ENCODE data around the gene PRR20G. TPM values are rescaled to one million over a fixed set of nuclear protein-coding genes. Genes with fewer than 3 reads are reported as not detected.

The PRR20G gene
- total and polyA plus RNA-seq, 2 donors (not counting 1 experiment from before 2014, with no cell fraction given): not detected

GRCh38 chr3:127307916-127308315 lies 20.1 kb upstream of the PRR20G start:
- no peaks in the 10 kb centered on the region for H3K79me2 ChIP-seq (ENCODE audit: control insufficient read depth, insufficient read depth, low read length)
- H3K36me3 ChIP-seq (ENCODE audit: control insufficient read depth, insufficient read depth, low read length): no peaks in the 10 kb centered on the region
- no peak overlapping the region for H3K9ac ChIP-seq (ENCODE audit: insufficient read depth, low read length)
- H2AFZ ChIP-seq (ENCODE audit: low read length): no peak overlapping the region
- H3K27ac ChIP-seq (ENCODE audit: insufficient read depth, low read length): no peak overlapping the region
- no peaks in the 10 kb centered on the region for H3K4me1 ChIP-seq (ENCODE audit: control insufficient read depth, extremely low read depth, insufficient read depth, low read length)
- DNase-seq (ENCODE audit: low read depth in 2 of 2): no peak
- no peak overlapping the region for H3K4me2 ChIP-seq (ENCODE audit: extremely low read depth, insufficient read depth, low read length)
- H3K27me3 ChIP-seq (ENCODE audit: control insufficient read depth, insufficient read depth, low read length): peaks cover 2% of the 10 kb centered on the region
- H3K9me3 ChIP-seq (ENCODE audit: control insufficient read depth, insufficient read depth, low read depth, low read length): no peaks in the 10 kb centered on the region
- no peak overlapping the region for H3K4me3 ChIP-seq (replicated peaks in 1 of 4; ENCODE audit: control extremely low read depth in 1 of 4, insufficient read depth in 1 of 4, low read depth in 3 of 4, low read length in 4 of 4)
- H4K20me1 ChIP-seq (ENCODE audit: control insufficient read depth, extremely low read depth, insufficient read depth, low read length): no peaks in the 10 kb centered on the region
- TF ChIP-seq EZH2 (IDR thresholded peaks at IDR 0.05; ENCODE audit: low read length, missing control alignments) (no peak), CTCF (conservative IDR thresholded peaks at IDR 0.05 in 1 of 2, IDR thresholded peaks at IDR 0.05 in 1 of 2; ENCODE audit: low read depth in 1 of 2, low read length in 2 of 2) (no peak)

GRCh38 chr3:127307112-127307835 lies 19.4 kb upstream of the PRR20G start:
- H2AFZ ChIP-seq (ENCODE audit: low read length): no peak overlapping the region
- no peak overlapping the region for H3K4me3 ChIP-seq (replicated peaks in 1 of 4; ENCODE audit: control extremely low read depth in 1 of 4, insufficient read depth in 1 of 4, low read depth in 3 of 4, low read length in 4 of 4)
- no peaks in the 10 kb centered on the region for H3K4me1 ChIP-seq (ENCODE audit: control insufficient read depth, extremely low read depth, insufficient read depth, low read length)
- no peaks in the 10 kb centered on the region for H4K20me1 ChIP-seq (ENCODE audit: control insufficient read depth, extremely low read depth, insufficient read depth, low read length)
- no peak overlapping the region for H3K4me2 ChIP-seq (ENCODE audit: extremely low read depth, insufficient read depth, low read length)
- no peak overlapping the region for H3K9ac ChIP-seq (ENCODE audit: insufficient read depth, low read length)
- H3K27me3 ChIP-seq (ENCODE audit: control insufficient read depth, insufficient read depth, low read length): peaks cover 2% of the 10 kb centered on the region
- no peak for DNase-seq (ENCODE audit: low read depth in 2 of 2)
- H3K36me3 ChIP-seq (ENCODE audit: control insufficient read depth, insufficient read depth, low read length): no peaks in the 10 kb centered on the region
- no peak for TF ChIP-seq EZH2 (IDR thresholded peaks at IDR 0.05; ENCODE audit: low read length, missing control alignments)
- TF ChIP-seq CTCF (conservative IDR thresholded peaks at IDR 0.05 in 1 of 2, IDR thresholded peaks at IDR 0.05 in 1 of 2; ENCODE audit: low read depth in 1 of 2, low read length in 2 of 2): no peak
- H3K79me2 ChIP-seq (ENCODE audit: control insufficient read depth, insufficient read depth, low read length): no peaks in the 10 kb centered on the region
- H3K9me3 ChIP-seq (ENCODE audit: control insufficient read depth, insufficient read depth, low read depth, low read length): no peaks in the 10 kb centered on the region
- H3K27ac ChIP-seq (ENCODE audit: insufficient read depth, low read length): no peak overlapping the region

GRCh38 chr3:127306361-127307111 lies 18.7 kb upstream of the PRR20G start:
- Histone ChIP-seq H3K27me3 (ENCODE audit: control insufficient read depth, insufficient read depth, low read length) (peaks cover 2% of the 10 kb centered on the region), H3K9ac (ENCODE audit: insufficient read depth, low read length) (no peak overlapping the region), H2AFZ (ENCODE audit: low read length) (no peak overlapping the region), H3K4me2 (ENCODE audit: extremely low read depth, insufficient read depth, low read length) (no peak overlapping the region), H3K4me3 (replicated peaks in 1 of 4; ENCODE audit: control extremely low read depth in 1 of 4, insufficient read depth in 1 of 4, low read depth in 3 of 4, low read length in 4 of 4) (no peak overlapping the region), H3K27ac (ENCODE audit: insufficient read depth, low read length) (no peak overlapping the region), H4K20me1 (ENCODE audit: control insufficient read depth, extremely low read depth, insufficient read depth, low read length) (no peaks in the 10 kb centered on the region), H3K79me2 (ENCODE audit: control insufficient read depth, insufficient read depth, low read length) (no peaks in the 10 kb centered on the region), H3K9me3 (ENCODE audit: control insufficient read depth, insufficient read depth, low read depth, low read length) (no peaks in the 10 kb centered on the region), H3K4me1 (ENCODE audit: control insufficient read depth, extremely low read depth, insufficient read depth, low read length) (no peaks in the 10 kb centered on the region), H3K36me3 (ENCODE audit: control insufficient read depth, insufficient read depth, low read length) (no peaks in the 10 kb centered on the region)
- DNase-seq (ENCODE audit: low read depth in 2 of 2): no peak
- no peak for TF ChIP-seq EZH2 (IDR thresholded peaks at IDR 0.05; ENCODE audit: low read length, missing control alignments)
- TF ChIP-seq CTCF (conservative IDR thresholded peaks at IDR 0.05 in 1 of 2, IDR thresholded peaks at IDR 0.05 in 1 of 2; ENCODE audit: low read depth in 1 of 2, low read length in 2 of 2): no peak

Data from fibroblast of lung (primary cell).